Activated CD4-positive, alpha-beta T cell treated with anti-CD3 and anti-CD28 coated beads, Interleukin-2, amount 10 ng/mL, durations not matched to agents 24 days and 14 days (primary cell): Measurements from ENCODE around the gene SEC14L5. TPM values are rescaled to one million over a fixed set of nuclear protein-coding genes. Genes with fewer than 3 reads are reported as not detected.

Experiments
- DNase-seq: peaks from one replicate; pipeline ENCODE4 v3.0.0; 2022
- H3K27ac Mint-ChIP-seq: one replicate; pipeline ENCODE4 v1.8.0; 2022; ENCODE audit warnings: mild to moderate bottlenecking, mixed read lengths
- H3K27me3 Mint-ChIP-seq: one replicate; pipeline ENCODE4 v1.8.0; 2022; ENCODE audit warnings: mixed read lengths
- H3K36me3 Mint-ChIP-seq: one replicate; pipeline ENCODE4 v1.8.0; 2022; ENCODE audit warnings: low read depth, mild to moderate bottlenecking, mixed read lengths
- H3K4me1 Mint-ChIP-seq: one replicate; pipeline ENCODE4 v1.8.0; 2021; ENCODE audit warnings: mixed read lengths
- H3K4me3 Mint-ChIP-seq: one replicate; pipeline ENCODE4 v1.8.0; 2022; ENCODE audit warnings: mild to moderate bottlenecking, moderate library complexity, mixed read lengths
- H3K9me3 Mint-ChIP-seq: one replicate; pipeline ENCODE4 v1.8.0; 2021; ENCODE audit warnings: mixed read lengths
- intact Hi-C: fragments of 100-400 bp; cut with micrococcal nuclease; formaldehyde crosslinking; loops from one replicate; pipeline ENCODE4 v1.15.1; 2023
- total RNA-seq: library from RNA; stranded (reverse); gene quantifications from 2 replicates; pipeline ENCODE4 v1.2.3, GENCODE V29; 2022

Gene SEC14L5
- total RNA-seq, 1 donor from 2014 or later = not detected

GRCh38 chr16:4991754-4992153 lies 33.6 kb downstream of the SEC14L5 start:
- no peak for DNase-seq
- no peak overlapping the region for H3K27ac Mint-ChIP-seq
- no peak overlapping the region for H3K4me3 Mint-ChIP-seq
- intact Hi-C loops = no loop called here
- H3K36me3 Mint-ChIP-seq = no peaks in the 10 kb centered on the region
- H3K27me3 Mint-ChIP-seq = peaks cover 21% of the 10 kb centered on the region
- no peaks in the 10 kb centered on the region for H3K9me3 Mint-ChIP-seq
- no peaks in the 10 kb centered on the region for H3K4me1 Mint-ChIP-seq

- Mint-ChIP-seq H3K36me3 (no peaks in the 10 kb centered on the region), H3K27me3 (no peaks in the 10 kb centered on the region), H3K4me3 (no peak overlapping the region), H3K27ac (no peak overlapping the region), H3K9me3 (no peaks in the 10 kb centered on the region), H3K4me1 (no peaks in the 10 kb centered on the region)
- DNase-seq = no peak
- intact Hi-C loops = no loop called here
Observed at GRCh38 chr16:4994719-4995434, 36.7 kb downstream of the SEC14L5 start.

GRCh38 chr16:5000573-5001001 lies 42.5 kb downstream of the SEC14L5 start:
- Mint-ChIP-seq H3K4me3 (no peak overlapping the region), H3K36me3 (no peaks in the 10 kb centered on the region), H3K27ac (no peak overlapping the region), H3K27me3 (no peaks in the 10 kb centered on the region), H3K4me1 (no peaks in the 10 kb centered on the region), H3K9me3 (no peaks in the 10 kb centered on the region)
- intact Hi-C loops = no loop called here
- DNase-seq = no peak

GRCh38 chr16:5001571-5001970 lies 43.4 kb downstream of the SEC14L5 start:
- no peaks in the 10 kb centered on the region for H3K27me3 Mint-ChIP-seq
- DNase-seq = no peak
- H3K27ac Mint-ChIP-seq = no peak overlapping the region
- H3K4me1 Mint-ChIP-seq = no peaks in the 10 kb centered on the region
- H3K36me3 Mint-ChIP-seq = no peaks in the 10 kb centered on the region
- no peaks in the 10 kb centered on the region for H3K9me3 Mint-ChIP-seq
- intact Hi-C loops = no loop called here
- H3K4me3 Mint-ChIP-seq = no peak overlapping the region

- no peaks in the 10 kb centered on the region for H3K36me3 Mint-ChIP-seq
- intact Hi-C loops = no loop called here
- H3K27ac Mint-ChIP-seq = no peak overlapping the region
Observed at GRCh38 chr16:5001986-5002385, 43.9 kb downstream of the SEC14L5 start.

GRCh38 chr16:5002699-5003143 lies 44.6 kb downstream of the SEC14L5 start:
- Mint-ChIP-seq H3K27me3 (no peaks in the 10 kb centered on the region), H3K4me3 (no peak overlapping the region), H3K36me3 (no peaks in the 10 kb centered on the region), H3K4me1 (no peaks in the 10 kb centered on the region), H3K27ac (no peak overlapping the region), H3K9me3 (no peaks in the 10 kb centered on the region)
- no peak for DNase-seq
- intact Hi-C loops = no loop called here

More at GRCh38 chr16:5001986-5002385, 43.9 kb downstream of the SEC14L5 start:
- Mint-ChIP-seq H3K4me3 (no peak overlapping the region), H3K4me1 (no peaks in the 10 kb centered on the region), H3K9me3 (no peaks in the 10 kb centered on the region), H3K27me3 (no peaks in the 10 kb centered on the region)
- DNase-seq = no peak

GRCh38 chr16:5003211-5003610 lies 45.1 kb downstream of the SEC14L5 start:
- Mint-ChIP-seq H3K9me3 (no peaks in the 10 kb centered on the region), H3K27me3 (no peaks in the 10 kb centered on the region), H3K4me3 (no peak overlapping the region), H3K27ac (no peak overlapping the region), H3K36me3 (no peaks in the 10 kb centered on the region), H3K4me1 (no peaks in the 10 kb centered on the region)
- intact Hi-C loops = no loop called here
- DNase-seq = no peak

- Mint-ChIP-seq H3K9me3 (no peaks in the 10 kb centered on the region), H3K4me1 (no peaks in the 10 kb centered on the region), H3K36me3 (no peaks in the 10 kb centered on the region), H3K27me3 (no peaks in the 10 kb centered on the region), H3K4me3 (no peak overlapping the region), H3K27ac (no peak overlapping the region)
- no peak for DNase-seq
- intact Hi-C loops = no loop called here
Observed at GRCh38 chr16:5003828-5004227, 45.7 kb downstream of the SEC14L5 start.

- H3K9me3 Mint-ChIP-seq = no peaks in the 10 kb centered on the region
- H3K4me1 Mint-ChIP-seq = no peaks in the 10 kb centered on the region
- H3K4me3 Mint-ChIP-seq = no peak overlapping the region
Observed at GRCh38 chr16:5004311-5004710, 46.2 kb downstream of the SEC14L5 start.

GRCh38 chr16:5005916-5006315 lies 47.8 kb downstream of the SEC14L5 start:
- Mint-ChIP-seq H3K27ac (no peak overlapping the region), H3K9me3 (no peaks in the 10 kb centered on the region), H3K4me1 (no peaks in the 10 kb centered on the region), H3K27me3 (no peaks in the 10 kb centered on the region), H3K36me3 (no peaks in the 10 kb centered on the region), H3K4me3 (no peak overlapping the region)
- no peak for DNase-seq
- intact Hi-C loops = no loop called here

More at GRCh38 chr16:5004311-5004710, 46.2 kb downstream of the SEC14L5 start:
- Mint-ChIP-seq H3K27me3 (no peaks in the 10 kb centered on the region), H3K27ac (no peak overlapping the region), H3K36me3 (no peaks in the 10 kb centered on the region)
- intact Hi-C loops = no loop called here
- DNase-seq = no peak

- no peak overlapping the region for H3K27ac Mint-ChIP-seq
- no peaks in the 10 kb centered on the region for H3K27me3 Mint-ChIP-seq
- DNase-seq = no peak
- no peaks in the 10 kb centered on the region for H3K4me1 Mint-ChIP-seq
- H3K36me3 Mint-ChIP-seq = no peaks in the 10 kb centered on the region
- H3K9me3 Mint-ChIP-seq = no peaks in the 10 kb centered on the region
- no peak overlapping the region for H3K4me3 Mint-ChIP-seq
- intact Hi-C loops = no loop called here
Observed at GRCh38 chr16:5006348-5007193, 48.4 kb downstream of the SEC14L5 start.

GRCh38 chr16:5007256-5007655 lies 49.1 kb downstream of the SEC14L5 start:
- Mint-ChIP-seq H3K9me3 (no peaks in the 10 kb centered on the region), H3K27me3 (no peaks in the 10 kb centered on the region), H3K4me1 (no peaks in the 10 kb centered on the region), H3K4me3 (no peak overlapping the region), H3K27ac (no peak overlapping the region), H3K36me3 (no peaks in the 10 kb centered on the region)
- intact Hi-C loops = no loop called here
- DNase-seq = no peak

GRCh38 chr16:5008311-5008731 lies 50.2 kb downstream of the SEC14L5 start:
- H3K36me3 Mint-ChIP-seq = no peaks in the 10 kb centered on the region
- DNase-seq = no peak
- intact Hi-C loops = no loop called here
- H3K27me3 Mint-ChIP-seq = no peaks in the 10 kb centered on the region
- H3K4me3 Mint-ChIP-seq = no peak overlapping the region
- H3K9me3 Mint-ChIP-seq = no peaks in the 10 kb centered on the region
- H3K27ac Mint-ChIP-seq = no peak overlapping the region
- no peaks in the 10 kb centered on the region for H3K4me1 Mint-ChIP-seq

- Mint-ChIP-seq H3K27ac (no peak overlapping the region), H3K4me1 (no peaks in the 10 kb centered on the region), H3K27me3 (no peaks in the 10 kb centered on the region), H3K36me3 (no peaks in the 10 kb centered on the region), H3K9me3 (no peaks in the 10 kb centered on the region), H3K4me3 (no peak overlapping the region)
- intact Hi-C loops = no loop called here
- no peak for DNase-seq
Observed at GRCh38 chr16:5010576-5011329, 52.6 kb downstream of the SEC14L5 start.
